HEK293T (cell line): ENCODE results near the gene RPL41.
"Not testable (repeated sequence)": the region's sequence is repeated elsewhere in the genome, so short reads cannot be mapped to it uniquely, and the experiment has no call there.

ENCODE experiments used
- CTCF ChIA-PET: fragments of 350-600 bp; formaldehyde crosslinking; extraction: SDS; loops from one replicate; lab custom pipeline; 2021; ENCODE audit warnings: antibody characterized with exemption, inconsistent platforms; lab: Yijun Ruan, JAX
- POLR2A ChIA-PET: fragments of 350-600 bp; formaldehyde crosslinking; extraction: SDS; loops from one replicate; lab custom pipeline; 2020; ENCODE audit warnings: antibody characterized with exemption, inconsistent platforms; lab: Yijun Ruan, JAX
- DNase-seq: peaks from one replicate; pipeline ENCODE4 v3.0.0; 2012; ENCODE audit warnings: mixed read lengths; ENCODE audit errors: extremely low spot score
- ARNT ChIP-seq: fragments of 450-650 bp; IDR thresholded peaks from 2 replicates; pipeline ENCODE4 v1.6.1; 2017; ENCODE audit warnings: mild to moderate bottlenecking
- BHLHE40 ChIP-seq: fragments of 450-650 bp; IDR thresholded peaks from 2 replicates; pipeline ENCODE4 v1.6.1; 2016; ENCODE audit warnings: mild to moderate bottlenecking, moderate library complexity, borderline replicate concordance
- CTBP1 ChIP-seq: fragments of 450-650 bp; IDR thresholded peaks from 2 replicates; pipeline ENCODE4 v1.6.1; 2016; ENCODE audit warnings: borderline replicate concordance
- ELF4 ChIP-seq: fragments of 450-650 bp; IDR thresholded peaks from 2 replicates; pipeline ENCODE4 v1.6.1; 2017; ENCODE audit warnings: antibody characterized with exemption
- FOXA1 ChIP-seq: fragments of 450-650 bp; IDR thresholded peaks from 2 replicates; pipeline ENCODE4 v1.6.1; 2016; ENCODE audit warnings: mild to moderate bottlenecking
- FOXK2 ChIP-seq: fragments of 450-650 bp; IDR thresholded peaks from 2 replicates; pipeline ENCODE4 v1.6.1; 2016; ENCODE audit warnings: mild to moderate bottlenecking
- FOXM1 ChIP-seq: fragments of 450-650 bp; IDR thresholded peaks from 2 replicates; pipeline ENCODE4 v1.6.1; 2017; ENCODE audit warnings: mild to moderate bottlenecking, borderline replicate concordance
- HDGF ChIP-seq: fragments of 450-650 bp; IDR thresholded peaks from 2 replicates; pipeline ENCODE4 v1.6.1; 2017; ENCODE audit warnings: antibody characterized with exemption, borderline replicate concordance
- L3MBTL2 ChIP-seq: fragments of 450-650 bp; conservative IDR thresholded peaks from 2 replicates; pipeline ENCODE4 v1.6.1; 2016; ENCODE audit warnings: mild to moderate bottlenecking
- LEF1 ChIP-seq: fragments of 450-650 bp; IDR thresholded peaks from 2 replicates; pipeline ENCODE4 v1.6.1; 2017; ENCODE audit warnings: mild to moderate bottlenecking, borderline replicate concordance
- NFRKB ChIP-seq: fragments of 450-650 bp; IDR thresholded peaks from 2 replicates; pipeline ENCODE4 v1.6.1; 2016; ENCODE audit warnings: mild to moderate bottlenecking, moderate library complexity
- PKNOX1 ChIP-seq: fragments of 450-650 bp; IDR thresholded peaks from 2 replicates; pipeline ENCODE4 v1.6.1; 2016
- SP1 ChIP-seq: fragments of 450-650 bp; IDR thresholded peaks from 2 replicates; pipeline ENCODE4 v1.6.1; 2017
- SUZ12 ChIP-seq: fragments of 450-650 bp; IDR thresholded peaks from 2 replicates; pipeline ENCODE4 v1.6.1; 2016; ENCODE audit warnings: mild to moderate bottlenecking
- TARDBP ChIP-seq: fragments of 450-650 bp; IDR thresholded peaks from 2 replicates; pipeline ENCODE4 v1.6.1; 2016
- ZNF384 ChIP-seq: fragments of 450-650 bp; IDR thresholded peaks from 2 replicates; pipeline ENCODE4 v1.6.1; 2016

Gene RPL41

GRCh38 chr12:56114084-56114483 lies 2.3 kb upstream of the RPL41 start:
- ChIA-PET POLR2A (interaction anchor here (2.5 kb wide), 1 partner anchor 10 kb away, joined by 15 read pairs; the partner anchor contains the start of gene PA2G4), CTCF (no interaction called here)
- TF ChIP-seq HDGF (no peak), SP1 (no peak), BHLHE40 (no peak), PKNOX1 (no peak), FOXA1 (no peak), NFRKB (no peak), ELF4 (no peak), TARDBP (no peak), LEF1 (no peak), L3MBTL2 (no peak), FOXM1 (no peak), ZNF384 (no peak)

GRCh38 chr12:56115329-56115728 lies 1.1 kb upstream of the RPL41 start:
- no peak for DNase-seq
- TF ChIP-seq HDGF: no peak
- TF ChIP-seq NFRKB: no peak
- no peak for TF ChIP-seq TARDBP
- no peak for TF ChIP-seq PKNOX1
- no peak for TF ChIP-seq SUZ12
- TF ChIP-seq FOXM1: no peak
- no peak for TF ChIP-seq SP1
- POLR2A ChIA-PET: interaction anchor here (0.6 to 5.9 kb wide), 7 partner anchors 11 to 1340 kb away, joined by 3 to 122 read pairs (median 5); partner anchors contain the start of genes ESYT1, INHBE, PA2G4 and RNF41
- CTCF ChIA-PET: no interaction called here

More at GRCh38 chr12:56114084-56114483, 2.3 kb upstream of the RPL41 start:
- no peak for DNase-seq

GRCh38 chr12:56117082-56117706 lies 761 bp downstream of the RPL41 start:
- ChIA-PET POLR2A (interaction anchor here (0.6 to 5.9 kb wide), 30 partner anchors 9 to 1855 kb away, joined by 3 to 122 read pairs (median 4); partner anchors contain the start of genes CNPY2, ERBB3, ESYT1 and MYL6), CTCF (interaction anchor here (1.1 to 3.2 kb wide), 2 partner anchors 71 to 77 kb away, joined by 3 to 32 read pairs; partner anchors contain the start of gene SMARCC2)
- DNase-seq: not testable (repeated sequence)

- TF ChIP-seq BHLHE40 (no peak), LEF1 (peak; percentile 21; the same call in 1 of the 2 replicates), FOXK2 (peak; percentile 69; the same call in 1 of the 2 replicates), TARDBP (no peak), PKNOX1 (peak; percentile 53), ELF4 (peak; percentile 94), NFRKB (0 out of 2 replicates have a peak, but pooled peaks have one; percentile 45), ARNT (peak; percentile 92), CTBP1 (0 out of 2 replicates have a peak, but pooled peaks have one; percentile 7), L3MBTL2 (peak; percentile 78)
- ChIA-PET POLR2A (interaction anchor here (0.6 to 5.9 kb wide), 43 partner anchors 8 to 1856 kb away, joined by 3 to 122 read pairs (median 3); partner anchors contain the start of genes ANKRD52, CNPY2, COQ10A and ERBB3), CTCF (interaction anchor here (0.6 to 3.2 kb wide), 11 partner anchors 10 to 190 kb away, joined by 3 to 32 read pairs (median 5); partner anchors contain the start of genes ESYT1, PYM1, RNF41 and SMARCC2)
- DNase-seq: peak; percentile 92
These were observed 1.6 kb downstream of the RPL41 start, which contains the start of gene ZC3H10 for GRCh38 chr12:56117778-56118687. Gene ZC3H10 (plus strand): TSS chr12:56118266. CDS start chr12:56120563, 2,297 bp downstream.

- TF ChIP-seq TARDBP (no peak), ELF4 (no peak), HDGF (no peak), ZNF384 (no peak), PKNOX1 (no peak), FOXA1 (no peak), SUZ12 (no peak)
- CTCF ChIA-PET: interaction anchor here (0.6 to 3.2 kb wide), 11 partner anchors 9 to 191 kb away, joined by 3 to 32 read pairs (median 5); partner anchors contain the start of genes ESYT1, PYM1, RNF41 and SMARCC2
- POLR2A ChIA-PET: interaction anchor here (0.6 to 5.9 kb wide), 31 partner anchors 8 to 619 kb away, joined by 3 to 122 read pairs (median 4); partner anchors contain the start of genes ANKRD52, COQ10A, ERBB3 and ESYT1
- DNase-seq: no peak
These were observed 2.4 kb downstream of the RPL41 start for GRCh38 chr12:56118688-56119357.
